Midbrain (tissue), 1 donor: ENCODE results near the gene ABCC1.
"Not testable (repeated sequence)": the region's sequence is repeated elsewhere in the genome, so short reads cannot be mapped to it uniquely, and the experiment has no call there.

Experiments
- DNase-seq: peaks from one replicate; lab custom pipeline; 2025; lab: John Stamatoyannopoulos, UW

Gene ABCC1

GRCh38 chr16:16141141-16141540 lies 191.7 kb downstream of the ABCC1 start:
- no peak for DNase-seq

GRCh38 chr16:16141784-16142396 lies 192.5 kb downstream of the ABCC1 start:
- no peak for DNase-seq

- DNase-seq, result no peak
Measured at GRCh38 chr16:16143038-16143763, 193.8 kb downstream of the ABCC1 start.

GRCh38 chr16:16143931-16144330 lies 194.5 kb downstream of the ABCC1 start:
- DNase-seq, result no peak

GRCh38 chr16:16144416-16144815 lies 195.0 kb downstream of the ABCC1 start:
- DNase-seq, result no peak

GRCh38 chr16:16145286-16145685 lies 195.9 kb downstream of the ABCC1 start:
- no peak for DNase-seq

- DNase-seq, result no peak
Measured at GRCh38 chr16:16146380-16147315, 197.2 kb downstream of the ABCC1 start.

- DNase-seq, result no peak
Measured at GRCh38 chr16:16147316-16147999, 198.0 kb downstream of the ABCC1 start.

- not testable (repeated sequence) for DNase-seq
Measured at GRCh38 chr16:16148000-16148599, 198.7 kb downstream of the ABCC1 start.

GRCh38 chr16:16148755-16149154 lies 199.3 kb downstream of the ABCC1 start:
- DNase-seq, result no peak

GRCh38 chr16:16149710-16150116 lies 200.3 kb downstream of the ABCC1 start:
- DNase-seq, result no peak

- peak; percentile 91 for DNase-seq
Measured at GRCh38 chr16:16150117-16150877, 200.9 kb downstream of the ABCC1 start.

- DNase-seq, result no peak
Measured at GRCh38 chr16:16150878-16151152, 201.4 kb downstream of the ABCC1 start.

- no peak for DNase-seq
Measured at GRCh38 chr16:16151315-16151714, 201.9 kb downstream of the ABCC1 start.

GRCh38 chr16:16153000-16153399 lies 203.6 kb downstream of the ABCC1 start:
- not testable (repeated sequence) for DNase-seq

- no peak for DNase-seq
Measured at GRCh38 chr16:16154281-16154951, 205.0 kb downstream of the ABCC1 start.

- no peak for DNase-seq
Measured at GRCh38 chr16:16155234-16155633, 205.8 kb downstream of the ABCC1 start.

- DNase-seq, result no peak
Measured at GRCh38 chr16:16157166-16157565, 207.8 kb downstream of the ABCC1 start.

GRCh38 chr16:16158082-16158658 lies 208.8 kb downstream of the ABCC1 start:
- DNase-seq, result no peak

GRCh38 chr16:16158741-16159374 lies 209.4 kb downstream of the ABCC1 start:
- DNase-seq, result no peak
